GM12891 (cell line): ENCODE data around the gene STRADB.

ENCODE experiments used
- POLR2A ChIP-seq: IDR thresholded peaks from 2 replicates; pipeline ENCODE4 v1.6.1; 2011; ENCODE audit warnings: low read depth, low read length, control low read depth
- POLR2AphosphoS5 ChIP-seq: IDR thresholded peaks from 2 replicates; pipeline ENCODE4 v1.6.1; 2011; ENCODE audit warnings: low read depth, low read length, control low read depth
- SPI1 ChIP-seq: IDR thresholded peaks from 2 replicates; pipeline ENCODE4 v1.6.1; 2011; ENCODE audit warnings: low read depth, low read length, control low read depth
- TAF1 ChIP-seq: IDR thresholded peaks from 2 replicates; pipeline ENCODE4 v1.6.1; 2011; ENCODE audit warnings: low read depth, low read length, control low read depth

GRCh38 chr2:201419986-201420385 is 31.6 kb upstream of the STRADB start:
- TF ChIP-seq POLR2A (no peak), TAF1 (no peak), SPI1 (no peak), POLR2AphosphoS5 (no peak)
